Neutrophil (primary cell): ENCODE measurements around the gene CDC37.

Source experiments
- H3K27ac ChIP-seq: fragments of 200-600 bp; sonication (generic); 2 replicates; pipeline ENCODE4 v1.5.1; 2016; ENCODE audit warnings: mild to moderate bottlenecking, moderate library complexity
- H3K27me3 ChIP-seq: fragments of 200-600 bp; sonication (generic); 2 replicates; pipeline ENCODE4 v1.6.0; 2016; ENCODE audit warnings: mild to moderate bottlenecking
- H3K36me3 ChIP-seq: fragments of 200-600 bp; sonication (generic); 2 replicates; pipeline ENCODE4 v1.5.1; 2017
- H3K4me1 ChIP-seq, 2 experiments: fragments of 200-600 bp in 1 of 2; sonication (generic) in 1 of 2; 1 replicate in 1 of 2; 2 replicates in 1 of 2; pipeline versions ENCODE4 v1.5.1 to v1.6.1; 2013 to 2016; ENCODE audit warnings: low read depth in 1 of 2, low read length in 1 of 2, mild to moderate bottlenecking in 1 of 2, moderate library complexity in 1 of 2; ENCODE audit not compliant: control insufficient read depth in 1 of 2, insufficient read depth in 1 of 2
- H3K4me3 ChIP-seq, 2 experiments: fragments of 200-600 bp in 1 of 2; sonication (generic) in 1 of 2; 1 replicate in 1 of 2; 2 replicates in 1 of 2; pipeline ENCODE4 v1.5.1; 2013 to 2016; ENCODE audit warnings: low read depth in 1 of 2, low read length in 1 of 2, mild to moderate bottlenecking in 1 of 2, moderate library complexity in 1 of 2
- H3K9me3 ChIP-seq: fragments of 200-600 bp; sonication (generic); 2 replicates; pipeline ENCODE4 v1.5.1; 2016
- TF ChIP-seq, protein P1 (sequence below): fragments of 200-600 bp; sonication (generic); IDR thresholded peaks from 2 replicates; pipeline ENCODE4 v1.5.1; 2016; ENCODE audit warnings: antibody characterized with exemption

The CDC37 gene

DNA sequence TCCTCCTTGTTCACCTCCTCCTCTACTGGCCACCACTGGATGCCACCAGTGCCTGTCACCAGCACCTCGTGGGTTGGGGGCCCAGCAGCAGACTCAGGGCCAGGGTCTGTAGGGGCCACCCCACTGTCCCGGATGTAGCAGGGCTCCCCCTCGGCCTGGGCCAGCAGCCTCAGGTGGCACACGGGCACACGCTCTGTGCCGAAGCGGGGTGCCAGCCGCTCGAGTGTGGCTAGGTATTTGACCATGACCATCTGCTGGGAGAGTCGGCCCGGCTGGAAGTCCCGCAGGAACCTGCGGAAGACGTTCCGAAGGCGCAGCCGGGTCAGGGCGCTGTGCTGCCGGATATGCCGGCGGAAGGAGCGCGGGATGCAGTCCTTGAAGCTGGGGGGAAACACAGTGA lies 37.8 kb downstream of the CDC37 start:
- Histone ChIP-seq H3K4me3 (no peak overlapping the region), H3K4me1 (no peaks in the 10 kb centered on the region), H3K9me3 (no peaks in the 10 kb centered on the region), H3K36me3 (peaks cover 99% of the 10 kb centered on the region), H3K27me3 (no peaks in the 10 kb centered on the region), H3K27ac (no peak overlapping the region)
- TF ChIP-seq, protein P1, sequence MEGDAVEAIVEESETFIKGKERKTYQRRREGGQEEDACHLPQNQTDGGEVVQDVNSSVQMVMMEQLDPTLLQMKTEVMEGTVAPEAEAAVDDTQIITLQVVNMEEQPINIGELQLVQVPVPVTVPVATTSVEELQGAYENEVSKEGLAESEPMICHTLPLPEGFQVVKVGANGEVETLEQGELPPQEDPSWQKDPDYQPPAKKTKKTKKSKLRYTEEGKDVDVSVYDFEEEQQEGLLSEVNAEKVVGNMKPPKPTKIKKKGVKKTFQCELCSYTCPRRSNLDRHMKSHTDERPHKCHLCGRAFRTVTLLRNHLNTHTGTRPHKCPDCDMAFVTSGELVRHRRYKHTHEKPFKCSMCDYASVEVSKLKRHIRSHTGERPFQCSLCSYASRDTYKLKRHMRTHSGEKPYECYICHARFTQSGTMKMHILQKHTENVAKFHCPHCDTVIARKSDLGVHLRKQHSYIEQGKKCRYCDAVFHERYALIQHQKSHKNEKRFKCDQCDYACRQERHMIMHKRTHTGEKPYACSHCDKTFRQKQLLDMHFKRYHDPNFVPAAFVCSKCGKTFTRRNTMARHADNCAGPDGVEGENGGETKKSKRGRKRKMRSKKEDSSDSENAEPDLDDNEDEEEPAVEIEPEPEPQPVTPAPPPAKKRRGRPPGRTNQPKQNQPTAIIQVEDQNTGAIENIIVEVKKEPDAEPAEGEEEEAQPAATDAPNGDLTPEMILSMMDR, result no peak

DNA sequence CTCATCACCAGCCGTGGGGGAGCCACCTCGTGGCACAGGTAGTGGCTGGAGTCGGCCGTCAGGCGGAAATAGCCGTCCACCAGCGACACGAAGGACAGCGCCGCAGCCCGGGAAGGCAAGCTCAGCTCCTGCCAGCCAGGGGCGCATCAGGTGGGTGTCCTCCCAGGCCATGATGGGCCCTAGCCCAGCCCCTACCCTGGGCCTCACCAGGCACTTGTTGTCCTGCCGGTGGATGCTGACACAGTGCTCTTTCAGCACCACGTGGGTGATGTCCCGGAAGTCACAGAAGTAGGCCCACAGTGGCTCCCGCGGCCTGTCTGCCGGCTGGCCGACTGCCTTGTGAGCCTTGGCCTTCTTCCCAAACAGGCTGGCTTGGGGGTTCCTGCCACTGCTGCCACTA lies 38.7 kb downstream of the CDC37 start:
- Histone ChIP-seq H3K27ac (no peak overlapping the region), H3K4me3 (no peak overlapping the region), H3K36me3 (peaks cover 100% of the 10 kb centered on the region), H3K4me1 (no peaks in the 10 kb centered on the region), H3K27me3 (no peaks in the 10 kb centered on the region), H3K9me3 (no peaks in the 10 kb centered on the region)
- TF ChIP-seq, protein P1, result no peak

DNA sequence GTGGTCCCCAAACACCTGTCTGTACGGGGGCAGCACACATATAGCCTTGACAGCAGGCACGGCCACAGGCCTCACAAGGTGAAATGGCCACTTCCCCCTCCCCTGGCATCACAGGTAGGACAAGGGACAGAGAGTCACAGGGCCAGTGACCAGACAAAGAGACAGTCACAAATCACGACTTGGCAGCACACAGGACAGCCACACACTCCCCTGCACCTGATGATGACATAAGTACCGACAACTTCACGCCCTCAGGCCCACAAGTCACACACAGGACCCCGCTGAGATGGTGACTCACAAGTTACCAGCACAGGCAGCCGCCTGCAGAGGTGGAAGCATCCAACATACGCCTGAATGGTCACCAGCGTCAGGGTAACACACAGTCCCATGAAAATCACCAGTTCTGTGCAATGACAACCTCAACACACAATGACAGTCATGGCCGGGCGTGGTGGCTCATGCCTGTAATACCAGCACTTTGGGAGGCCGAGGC lies 39.5 kb downstream of the CDC37 start:
- no peak overlapping the region for H3K27ac ChIP-seq
- TF ChIP-seq, protein P1, result no peak
- no peaks in the 10 kb centered on the region for H3K9me3 ChIP-seq
- H3K36me3 ChIP-seq, result peaks cover 100% of the 10 kb centered on the region
- no peak overlapping the region for H3K4me3 ChIP-seq
- H3K27me3 ChIP-seq, result no peaks in the 10 kb centered on the region
- no peaks in the 10 kb centered on the region for H3K4me1 ChIP-seq

- TF ChIP-seq, protein P1, result no peak
- Histone ChIP-seq H3K9me3 (no peaks in the 10 kb centered on the region), H3K27ac (no peak overlapping the region), H3K27me3 (no peaks in the 10 kb centered on the region), H3K36me3 (peaks cover 99% of the 10 kb centered on the region), H3K4me3 (no peak overlapping the region), H3K4me1 (no peaks in the 10 kb centered on the region)
These were observed 41.1 kb downstream of the CDC37 start for GRCh38 chr19:10362259-10362658.

- Histone ChIP-seq H3K4me1 (no peaks in the 10 kb centered on the region), H3K9me3 (no peaks in the 10 kb centered on the region), H3K4me3 (no peak overlapping the region), H3K27ac (no peak overlapping the region), H3K27me3 (no peaks in the 10 kb centered on the region), H3K36me3 (peaks cover 99% of the 10 kb centered on the region)
- TF ChIP-seq, protein P1, result no peak
These were observed 41.8 kb downstream of the CDC37 start for GRCh38 chr19:10361569-10362011.

DNA sequence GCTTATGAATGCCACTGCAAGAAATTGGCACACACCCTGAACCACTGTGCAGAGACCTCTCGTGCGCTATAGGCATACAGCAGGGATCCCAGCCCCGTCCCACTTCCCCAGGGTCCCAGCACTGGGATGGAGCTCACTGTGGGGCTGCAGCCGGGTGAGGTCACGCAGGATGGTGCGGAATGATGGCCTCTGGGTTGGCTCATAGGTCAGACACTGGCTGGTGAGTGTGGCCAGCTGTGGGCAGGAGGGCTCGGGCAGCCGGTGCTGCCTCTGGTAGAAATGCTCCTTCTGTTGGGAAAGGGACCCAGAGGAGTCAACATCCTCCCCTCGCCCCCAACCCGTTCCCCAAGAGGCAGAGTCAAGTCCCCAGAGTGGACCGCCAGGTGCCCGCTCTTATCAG lies 46.9 kb downstream of the CDC37 start:
- Histone ChIP-seq H3K27ac (peak overlapping the region; percentile 25), H3K9me3 (no peaks in the 10 kb centered on the region), H3K4me1 (no peaks in the 10 kb centered on the region), H3K27me3 (no peaks in the 10 kb centered on the region), H3K4me3 (no peak overlapping the region), H3K36me3 (peaks cover 99% of the 10 kb centered on the region)
- TF ChIP-seq, protein P1, result no peak
